Stimulated activated naive CD8-positive, alpha-beta T cell treated with anti-CD3 and anti-CD28 coated beads, Interleukin-15, amount 100 ng/mL, for 72 hours (primary cell): ENCODE measurements around the gene DCAF12L2.
"Not testable (repeated sequence)": the region's sequence is repeated elsewhere in the genome, so short reads cannot be mapped to it uniquely, and the experiment has no call there.

Source experiments
- ATAC-seq: fragments of 150-1000 bp; cut with Tn5 transposase; 2 replicates; pipeline ENCODE4 v1.10.0; 2021; ENCODE audit warnings: mild to moderate bottlenecking, moderate library complexity
- DNase-seq, 2 donors: peaks; one replicate each; pipeline ENCODE4 v3.0.0; 2021 to 2022
- H3K27ac Mint-ChIP-seq, 2 donors: one replicate each; pipeline ENCODE4 v1.8.0; 2022; ENCODE audit warnings: mild to moderate bottlenecking in 2 of 2, mixed read lengths in 2 of 2, moderate library complexity in 2 of 2
- H3K27me3 Mint-ChIP-seq: one replicate; pipeline ENCODE4 v1.8.0; 2022; ENCODE audit warnings: mixed read lengths
- H3K4me1 Mint-ChIP-seq: one replicate; pipeline ENCODE4 v1.8.0; 2022; ENCODE audit warnings: mild to moderate bottlenecking, mixed read lengths
- H3K4me3 Mint-ChIP-seq, 2 donors: one replicate each; pipeline ENCODE4 v1.8.0; 2022; ENCODE audit warnings: mild to moderate bottlenecking in 2 of 2, mixed read lengths in 2 of 2, moderate library complexity in 1 of 2
- H3K9me3 Mint-ChIP-seq, 2 donors: one replicate each; pipeline ENCODE4 v1.8.0; 2022; ENCODE audit warnings: mixed read lengths in 2 of 2

Gene DCAF12L2

GRCh38 chrX:126165721-126166461, at the start of gene DCAF12L2:
TSS of gene DCAF12L2 (minus strand) at chrX:126166289. CDS start at chrX:126165924, 365 bp downstream.
- ATAC-seq (no peak), DNase-seq (peak in 1 of 2 donors; percentile 0)
- no peaks in the 10 kb centered on the region for H3K4me1 Mint-ChIP-seq
- peaks cover 11% of the 10 kb centered on the region for H3K27me3 Mint-ChIP-seq
- H3K4me3 Mint-ChIP-seq = peak within 1 kb of the TSS; percentile 55 to 61
- no peaks in the 10 kb centered on the region for H3K9me3 Mint-ChIP-seq
- H3K27ac Mint-ChIP-seq = no peak within 1 kb of the TSS

GRCh38 chrX:126190888-126191287, 24.8 kb upstream of the DCAF12L2 start:
- ATAC-seq, H3K27ac Mint-ChIP-seq, H3K9me3 Mint-ChIP-seq, DNase-seq, H3K4me1 Mint-ChIP-seq, H3K4me3 Mint-ChIP-seq, H3K27me3 Mint-ChIP-seq: not testable (repeated sequence)

- ATAC-seq = no peak
- no peak for DNase-seq
- Mint-ChIP-seq H3K27ac (no peak overlapping the region), H3K27me3 (peaks cover 4% of the 10 kb centered on the region), H3K9me3 (no peaks in the 10 kb centered on the region), H3K4me1 (no peaks in the 10 kb centered on the region), H3K4me3 (no peak overlapping the region)
Observed at GRCh38 chrX:126177133-126177840, 11.2 kb upstream of the DCAF12L2 start.

- Mint-ChIP-seq H3K9me3 (no peaks in the 10 kb centered on the region), H3K4me3 (no peak overlapping the region), H3K27me3 (peaks cover 8% of the 10 kb centered on the region), H3K4me1 (no peaks in the 10 kb centered on the region), H3K27ac (no peak overlapping the region)
- ATAC-seq (no peak), DNase-seq (no peak)
Observed at GRCh38 chrX:126170720-126171119, 4.6 kb upstream of the DCAF12L2 start.

- no peaks in the 10 kb centered on the region for H3K4me1 Mint-ChIP-seq
- no peaks in the 10 kb centered on the region for H3K9me3 Mint-ChIP-seq
- H3K27ac Mint-ChIP-seq = no peak overlapping the region
- no peak for DNase-seq
- H3K27me3 Mint-ChIP-seq = peaks cover 18% of the 10 kb centered on the region
- no peak overlapping the region for H3K4me3 Mint-ChIP-seq
- no peak for ATAC-seq
Observed at GRCh38 chrX:126167560-126167959, 1.5 kb upstream of the DCAF12L2 start.

GRCh38 chrX:126165401-126165720, 728 bp downstream of the DCAF12L2 start:
- H3K4me1 Mint-ChIP-seq = no peaks in the 10 kb centered on the region

GRCh38 chrX:126164689-126165400, 1.2 kb downstream of the DCAF12L2 start:
- Mint-ChIP-seq H3K4me3 (no peak overlapping the region), H3K27me3 (peaks cover 11% of the 10 kb centered on the region), H3K4me1 (no peaks in the 10 kb centered on the region), H3K9me3 (no peaks in the 10 kb centered on the region), H3K27ac (no peak overlapping the region)
- no peak for DNase-seq
- ATAC-seq = no peak

More at GRCh38 chrX:126165401-126165720, 728 bp downstream of the DCAF12L2 start:
- Mint-ChIP-seq H3K27me3 (peaks cover 11% of the 10 kb centered on the region), H3K27ac (no peak overlapping the region), H3K9me3 (no peaks in the 10 kb centered on the region), H3K4me3 (no peak overlapping the region)
- no peak for DNase-seq
- ATAC-seq = no peak

- no peaks in the 10 kb centered on the region for H3K4me1 Mint-ChIP-seq
- H3K4me3 Mint-ChIP-seq = no peak overlapping the region
- peaks cover 11% of the 10 kb centered on the region for H3K27me3 Mint-ChIP-seq
- no peak for DNase-seq
- no peak for ATAC-seq
- H3K9me3 Mint-ChIP-seq = no peaks in the 10 kb centered on the region
- H3K27ac Mint-ChIP-seq = no peak overlapping the region
Observed at GRCh38 chrX:126164226-126164625, 1.9 kb downstream of the DCAF12L2 start.

- H3K9me3 Mint-ChIP-seq = no peaks in the 10 kb centered on the region
- DNase-seq (no peak), ATAC-seq (no peak)
Observed at GRCh38 chrX:126141014-126141413, 25.1 kb downstream of the DCAF12L2 start.

GRCh38 chrX:126137899-126138298, 28.2 kb downstream of the DCAF12L2 start:
- H3K4me3 Mint-ChIP-seq = no peak overlapping the region
- H3K9me3 Mint-ChIP-seq = no peaks in the 10 kb centered on the region
- DNase-seq = no peak
- H3K4me1 Mint-ChIP-seq = no peaks in the 10 kb centered on the region
- ATAC-seq = no peak
- H3K27ac Mint-ChIP-seq = no peak overlapping the region
- no peaks in the 10 kb centered on the region for H3K27me3 Mint-ChIP-seq

More at GRCh38 chrX:126141014-126141413, 25.1 kb downstream of the DCAF12L2 start:
- H3K4me3 Mint-ChIP-seq = no peak overlapping the region
- H3K27me3 Mint-ChIP-seq = no peaks in the 10 kb centered on the region
- H3K4me1 Mint-ChIP-seq = no peaks in the 10 kb centered on the region
- H3K27ac Mint-ChIP-seq = no peak overlapping the region

GRCh38 chrX:126124721-126125120, 41.4 kb downstream of the DCAF12L2 start:
- Mint-ChIP-seq H3K4me1 (no peaks in the 10 kb centered on the region), H3K27me3 (no peaks in the 10 kb centered on the region), H3K9me3 (no peaks in the 10 kb centered on the region), H3K27ac (no peak overlapping the region), H3K4me3 (no peak overlapping the region)
- DNase-seq = no peak
- no peak for ATAC-seq
